ENCODE data around the gene PUSL1. TPM values are rescaled to one million over a fixed set of nuclear protein-coding genes. Genes with fewer than 3 reads are reported as not detected.

Gene PUSL1
- total and polyA plus RNA-seq, 2 of the 13 experiments (the other 11 are each of a cell fraction or from before 2014, with no cell fraction given) = 8.3 to 22.2 TPM

DNA sequence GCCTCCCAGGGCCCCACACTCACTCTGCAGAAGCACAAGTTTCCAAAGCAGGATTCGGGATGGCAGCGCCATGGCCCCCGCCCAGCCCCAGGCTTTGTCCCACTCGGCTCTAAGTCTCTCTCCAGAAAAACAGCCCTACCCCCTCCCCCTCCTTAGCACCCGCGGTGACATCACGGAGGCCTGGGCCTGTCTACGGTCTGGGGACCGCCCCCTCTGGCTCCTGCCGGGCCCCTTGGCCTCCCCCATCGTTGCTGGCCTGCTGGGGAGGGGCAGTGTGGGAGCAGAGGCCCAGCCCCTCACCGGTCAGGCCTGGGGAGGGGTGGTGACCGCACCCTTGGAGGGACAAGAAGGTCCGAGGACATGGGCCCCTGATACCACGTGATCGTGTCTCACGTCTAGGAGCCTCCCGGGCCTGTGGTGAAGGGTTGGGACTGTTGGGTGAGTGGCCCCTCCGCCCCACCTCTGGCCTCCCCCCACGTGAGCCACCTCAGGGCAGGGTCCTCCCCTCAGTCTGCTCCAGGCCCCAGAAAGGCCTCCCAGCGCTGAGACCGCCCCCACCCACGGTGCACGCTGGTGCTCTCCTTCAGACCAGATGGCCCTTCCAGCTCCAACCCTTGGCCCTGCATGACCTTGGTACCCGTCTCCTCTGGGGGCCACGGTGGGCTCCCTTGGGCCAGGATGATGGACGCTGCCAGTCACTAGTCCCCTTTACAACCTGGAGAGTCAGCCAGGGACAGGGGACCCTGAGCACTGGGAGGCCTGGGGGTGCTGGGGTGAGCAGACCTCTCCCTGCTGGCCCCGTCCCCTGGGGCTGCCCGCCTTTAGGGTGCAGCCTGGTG is 50.3 kb downstream of the PUSL1 start, which contains the start of gene MXRA8 (continued):
- TF ChIP-seq, protein P1, sequence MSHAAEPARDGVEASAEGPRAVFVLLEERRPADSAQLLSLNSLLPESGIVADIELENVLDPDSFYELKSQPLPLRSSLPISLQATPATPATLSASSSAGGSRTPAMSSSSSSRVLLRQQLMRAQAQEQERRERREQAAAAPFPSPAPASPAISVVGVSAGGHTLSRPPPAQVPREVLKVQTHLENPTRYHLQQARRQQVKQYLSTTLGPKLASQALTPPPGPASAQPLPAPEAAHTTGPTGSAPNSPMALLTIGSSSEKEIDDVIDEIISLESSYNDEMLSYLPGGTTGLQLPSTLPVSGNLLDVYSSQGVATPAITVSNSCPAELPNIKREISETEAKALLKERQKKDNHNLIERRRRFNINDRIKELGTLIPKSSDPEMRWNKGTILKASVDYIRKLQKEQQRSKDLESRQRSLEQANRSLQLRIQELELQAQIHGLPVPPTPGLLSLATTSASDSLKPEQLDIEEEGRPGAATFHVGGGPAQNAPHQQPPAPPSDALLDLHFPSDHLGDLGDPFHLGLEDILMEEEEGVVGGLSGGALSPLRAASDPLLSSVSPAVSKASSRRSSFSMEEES (CRISPR knock-in tag; IDR thresholded peaks at IDR 0.05) = no peak
- TF ChIP-seq, protein P2, sequence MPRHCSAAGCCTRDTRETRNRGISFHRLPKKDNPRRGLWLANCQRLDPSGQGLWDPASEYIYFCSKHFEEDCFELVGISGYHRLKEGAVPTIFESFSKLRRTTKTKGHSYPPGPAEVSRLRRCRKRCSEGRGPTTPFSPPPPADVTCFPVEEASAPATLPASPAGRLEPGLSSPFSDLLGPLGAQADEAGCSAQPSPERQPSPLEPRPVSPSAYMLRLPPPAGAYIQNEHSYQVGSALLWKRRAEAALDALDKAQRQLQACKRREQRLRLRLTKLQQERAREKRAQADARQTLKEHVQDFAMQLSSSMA (CRISPR knock-in tag; IDR thresholded peaks at IDR 0.05) = peak; percentile 68; the same call in 1 of the 2 replicates
- TF ChIP-seq ZNF639 (CRISPR knock-in tag; conservative IDR thresholded peaks at IDR 0.05) (peak; percentile 61; the same call in 1 of the 2 replicates), PHF5A (CRISPR knock-in tag; IDR thresholded peaks at IDR 0.05; ENCODE audit: low read depth, unreplicated experiment) (peak; percentile 33), PATZ1 (CRISPR knock-in tag; IDR thresholded peaks at IDR 0.05) (peak; percentile 96), MZF1 (CRISPR knock-in tag; IDR thresholded peaks at IDR 0.05; ENCODE audit: borderline replicate concordance) (0 out of 2 replicates have a peak, but pooled peaks have one; percentile 17), FOXO1 (CRISPR knock-in tag; IDR thresholded peaks at IDR 0.05) (peak; percentile 7; the same call in 1 of the 2 replicates), ZNF460 (CRISPR knock-in tag; IDR thresholded peaks at IDR 0.05; ENCODE audit: borderline replicate concordance) (peak; percentile 18; the same call in 1 of the 2 replicates), HNRNPL (IDR thresholded peaks at IDR 0.05; ENCODE audit: low read depth, low read length) (0 out of 2 replicates have a peak, but pooled peaks have one; percentile 31), ZFP82 (CRISPR knock-in tag; IDR thresholded peaks at IDR 0.05; ENCODE audit: borderline replicate concordance) (no peak), ZNF552 (CRISPR knock-in tag; IDR thresholded peaks at IDR 0.05; ENCODE audit: borderline replicate concordance) (0 out of 2 replicates have a peak, but pooled peaks have one; percentile 58), ZNF558 (CRISPR knock-in tag; IDR thresholded peaks at IDR 0.05; ENCODE audit: borderline replicate concordance) (0 out of 2 replicates have a peak, but pooled peaks have one; percentile 9), NR2F1 (CRISPR knock-in tag; IDR thresholded peaks at IDR 0.05) (peak in 1 of 2 experiments; percentile 19; a peak in 1 of 4 replicates), KDM1A (CRISPR knock-in tag; IDR thresholded peaks at IDR 0.05) (no peak), ZNF772 (CRISPR knock-in tag; IDR thresholded peaks at IDR 0.05) (no peak), SMARCC2 (IDR thresholded peaks at IDR 0.05) (no peak), ZC3H4 (CRISPR knock-in tag; IDR thresholded peaks at IDR 0.05; ENCODE audit: borderline replicate concordance) (peak; percentile 63; the same call in 1 of the 2 replicates), MXD1 (CRISPR knock-in tag; IDR thresholded peaks at IDR 0.05) (peak; percentile 54; the same call in 1 of the 2 replicates), PHF21A (CRISPR knock-in tag; IDR thresholded peaks at IDR 0.05) (peak; percentile 85), IRX3 (CRISPR knock-in tag; IDR thresholded peaks at IDR 0.05; ENCODE audit: borderline replicate concordance, low read depth) (no peak)
- TF ChIP-seq, protein P3, sequence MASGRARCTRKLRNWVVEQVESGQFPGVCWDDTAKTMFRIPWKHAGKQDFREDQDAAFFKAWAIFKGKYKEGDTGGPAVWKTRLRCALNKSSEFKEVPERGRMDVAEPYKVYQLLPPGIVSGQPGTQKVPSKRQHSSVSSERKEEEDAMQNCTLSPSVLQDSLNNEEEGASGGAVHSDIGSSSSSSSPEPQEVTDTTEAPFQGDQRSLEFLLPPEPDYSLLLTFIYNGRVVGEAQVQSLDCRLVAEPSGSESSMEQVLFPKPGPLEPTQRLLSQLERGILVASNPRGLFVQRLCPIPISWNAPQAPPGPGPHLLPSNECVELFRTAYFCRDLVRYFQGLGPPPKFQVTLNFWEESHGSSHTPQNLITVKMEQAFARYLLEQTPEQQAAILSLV (CRISPR knock-in tag; IDR thresholded peaks at IDR 0.05; ENCODE audit: borderline replicate concordance) = no peak

Measured in HepG2 (cell line).